ENCODE measurements around the gene LCLAT1. TPM values are rescaled to one million over a fixed set of nuclear protein-coding genes. Genes with fewer than 3 reads are reported as not detected.
A peak's percentile ranks its signal among the peaks of the same experiment; 100 is the strongest.

Gene LCLAT1
- total RNA-seq, 2 donors from 2014 or later = 14.8 to 43.9 TPM

DNA sequence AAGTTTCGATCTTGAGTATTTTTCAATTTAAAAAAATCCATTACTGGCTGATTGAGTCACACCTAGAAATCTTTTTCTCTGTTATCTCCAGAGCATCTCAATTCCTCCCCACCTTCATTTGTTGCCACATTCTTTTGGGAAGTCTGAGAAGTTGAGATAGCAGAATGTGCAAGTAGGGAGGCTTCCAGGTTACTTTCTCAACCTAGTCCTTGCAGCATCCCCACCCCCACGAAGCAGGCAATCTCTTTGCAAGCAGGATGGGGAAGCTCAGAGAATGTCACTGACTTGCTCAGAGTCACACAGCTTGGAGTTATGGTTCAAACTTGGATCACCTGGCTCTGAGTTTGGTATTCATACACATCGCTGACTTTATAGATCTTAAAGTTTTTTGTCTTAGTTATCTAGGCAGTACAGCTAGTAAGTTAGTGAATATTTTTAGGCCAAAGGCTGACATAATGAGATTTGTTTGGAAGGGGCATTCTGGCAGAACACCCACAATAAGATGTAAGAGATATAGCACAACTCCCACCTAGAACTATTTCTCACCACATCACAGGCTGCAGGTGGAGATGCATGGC lies 25.9 kb upstream of the LCLAT1 start:
- Histone ChIP-seq H3K9me3 (no peaks in the 10 kb centered on the region), H3K4me3 (peak overlapping the region; percentile 37), H3K27me3 (replicated peaks; ENCODE audit: insufficient read depth) (no peaks in the 10 kb centered on the region), H3K36me3 (no peaks in the 10 kb centered on the region), H3K4me1 (ENCODE audit: control insufficient read depth in 1 of 2, low read depth in 2 of 2) (peaks cover 19 to 56% of the 10 kb centered on the region in 2 donors), H3K27ac (peak overlapping the region; percentile 66 to 81)
- TF ChIP-seq, protein P1, sequence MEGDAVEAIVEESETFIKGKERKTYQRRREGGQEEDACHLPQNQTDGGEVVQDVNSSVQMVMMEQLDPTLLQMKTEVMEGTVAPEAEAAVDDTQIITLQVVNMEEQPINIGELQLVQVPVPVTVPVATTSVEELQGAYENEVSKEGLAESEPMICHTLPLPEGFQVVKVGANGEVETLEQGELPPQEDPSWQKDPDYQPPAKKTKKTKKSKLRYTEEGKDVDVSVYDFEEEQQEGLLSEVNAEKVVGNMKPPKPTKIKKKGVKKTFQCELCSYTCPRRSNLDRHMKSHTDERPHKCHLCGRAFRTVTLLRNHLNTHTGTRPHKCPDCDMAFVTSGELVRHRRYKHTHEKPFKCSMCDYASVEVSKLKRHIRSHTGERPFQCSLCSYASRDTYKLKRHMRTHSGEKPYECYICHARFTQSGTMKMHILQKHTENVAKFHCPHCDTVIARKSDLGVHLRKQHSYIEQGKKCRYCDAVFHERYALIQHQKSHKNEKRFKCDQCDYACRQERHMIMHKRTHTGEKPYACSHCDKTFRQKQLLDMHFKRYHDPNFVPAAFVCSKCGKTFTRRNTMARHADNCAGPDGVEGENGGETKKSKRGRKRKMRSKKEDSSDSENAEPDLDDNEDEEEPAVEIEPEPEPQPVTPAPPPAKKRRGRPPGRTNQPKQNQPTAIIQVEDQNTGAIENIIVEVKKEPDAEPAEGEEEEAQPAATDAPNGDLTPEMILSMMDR (IDR thresholded peaks at IDR 0.05) = no peak
- no peak for DNase-seq (ENCODE audit: low spot score)
- no peak for ATAC-seq (ENCODE audit: insufficient number of reproducible peaks, low FRiP score, low read depth)

DNA sequence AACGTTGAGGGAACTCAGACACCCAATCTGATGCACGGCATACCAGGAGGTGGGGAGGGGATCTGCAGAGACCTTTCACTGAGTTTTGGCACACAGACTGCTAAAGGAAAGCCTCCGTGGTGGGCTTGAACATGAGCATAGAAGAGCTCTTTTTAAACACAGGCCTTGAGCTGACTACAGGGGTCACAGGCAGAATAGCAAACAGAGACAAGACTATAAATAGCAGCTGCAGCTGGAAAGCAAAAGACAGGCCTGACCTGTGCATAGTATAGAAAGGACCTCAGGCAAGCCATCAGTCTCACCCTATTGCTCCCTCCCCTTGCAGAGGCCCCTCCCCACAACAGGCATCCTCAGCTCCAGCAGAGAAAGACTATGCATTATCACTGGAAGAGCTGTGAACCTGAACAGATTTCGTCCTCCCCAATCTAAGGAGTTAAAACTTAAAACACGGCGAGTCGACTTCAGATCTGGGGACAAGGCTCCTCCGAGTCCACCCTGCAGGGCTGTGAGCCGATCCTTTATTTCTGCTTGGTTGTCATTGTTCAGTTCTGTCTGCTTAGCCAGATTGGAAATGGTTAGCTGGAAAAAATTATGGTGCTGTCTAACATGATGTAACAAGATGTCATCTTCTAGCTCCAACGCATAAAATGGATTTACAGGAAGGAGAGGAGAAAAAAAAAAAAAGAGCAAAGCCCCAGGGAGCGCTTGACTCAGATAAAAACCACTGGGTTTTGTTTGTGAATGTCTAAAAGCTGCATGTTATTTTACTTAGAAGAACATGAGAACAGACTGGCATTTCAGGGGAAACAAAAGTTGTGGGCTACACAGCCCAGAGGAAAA lies 25.2 kb upstream of the LCLAT1 start:
- TF ChIP-seq, protein P1 (IDR thresholded peaks at IDR 0.05) = no peak
- H3K9me3 ChIP-seq = no peaks in the 10 kb centered on the region
- H3K4me1 ChIP-seq (ENCODE audit: control insufficient read depth in 1 of 2, low read depth in 2 of 2) = peaks cover 19 to 56% of the 10 kb centered on the region in 2 donors
- no peak for DNase-seq (ENCODE audit: low spot score)
- H3K4me3 ChIP-seq = peak overlapping the region; percentile 37
- no peaks in the 10 kb centered on the region for H3K27me3 ChIP-seq (replicated peaks; ENCODE audit: insufficient read depth)
- no peaks in the 10 kb centered on the region for H3K36me3 ChIP-seq
- peak; percentile 31 for ATAC-seq (ENCODE audit: insufficient number of reproducible peaks, low FRiP score, low read depth)
- H3K27ac ChIP-seq = peak overlapping the region; percentile 66 to 81

DNA sequence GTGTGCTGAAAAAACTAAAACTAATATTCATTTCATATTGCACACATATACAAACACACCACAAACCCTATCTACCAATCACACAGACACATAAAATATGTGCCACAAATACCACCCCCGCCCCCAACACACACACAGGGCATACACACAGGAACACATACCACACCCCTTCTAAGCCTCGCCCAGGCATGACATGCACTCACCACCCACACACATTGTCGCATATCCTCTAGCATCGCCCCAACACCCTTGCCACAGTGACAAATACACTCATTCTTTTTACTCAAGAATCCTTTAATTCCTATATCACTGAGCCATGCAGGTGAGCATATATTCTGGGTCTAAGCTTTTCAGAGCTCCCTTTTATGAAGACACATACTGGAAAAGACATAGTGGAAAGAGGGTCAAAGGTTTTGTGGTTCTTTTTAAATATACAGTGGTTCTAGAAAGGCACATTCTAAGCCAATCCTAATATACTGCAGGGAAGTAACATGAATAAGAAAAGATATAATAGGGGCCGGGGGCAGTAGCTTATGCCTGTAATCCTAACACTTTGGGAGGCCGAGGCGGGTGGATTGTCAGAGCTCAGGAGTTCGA lies 24.5 kb upstream of the LCLAT1 start:
- H3K9me3 ChIP-seq = no peaks in the 10 kb centered on the region
- peak overlapping the region; percentile 37 for H3K4me3 ChIP-seq
- no peaks in the 10 kb centered on the region for H3K27me3 ChIP-seq (replicated peaks; ENCODE audit: insufficient read depth)
- H3K4me1 ChIP-seq (ENCODE audit: control insufficient read depth in 1 of 2, low read depth in 2 of 2) = peaks cover 19 to 49% of the 10 kb centered on the region in 2 donors
- peak overlapping the region; percentile 66 to 81 for H3K27ac ChIP-seq
- ATAC-seq (ENCODE audit: insufficient number of reproducible peaks, low FRiP score, low read depth) = peak; percentile 47
- TF ChIP-seq, protein P1 (IDR thresholded peaks at IDR 0.05) = no peak
- H3K36me3 ChIP-seq = no peaks in the 10 kb centered on the region
- peak; percentile 45 for DNase-seq (ENCODE audit: low spot score)

DNA sequence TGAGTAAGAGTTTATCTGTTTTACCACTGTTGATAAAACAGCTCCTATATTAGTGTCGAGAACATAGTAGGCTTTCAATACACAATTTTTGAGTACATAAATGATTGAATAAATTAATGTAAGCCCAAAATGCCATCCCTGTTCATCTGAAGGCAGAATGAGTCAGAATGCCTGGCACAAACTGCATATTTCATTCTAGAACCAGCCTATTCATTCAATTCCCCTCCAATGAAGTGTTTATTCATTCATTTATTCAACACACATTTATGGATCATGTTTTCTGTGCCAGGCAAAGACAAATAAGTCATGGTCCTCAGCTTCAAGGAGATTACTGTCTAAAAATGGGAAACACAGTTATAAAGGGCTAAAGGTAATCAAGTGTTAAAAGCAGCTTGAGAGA lies 22.8 kb upstream of the LCLAT1 start:
- ATAC-seq (ENCODE audit: insufficient number of reproducible peaks, low FRiP score, low read depth) (no peak), DNase-seq (ENCODE audit: low spot score) (no peak)
- no peaks in the 10 kb centered on the region for H3K27me3 ChIP-seq (replicated peaks; ENCODE audit: insufficient read depth)
- TF ChIP-seq, protein P1 (IDR thresholded peaks at IDR 0.05) = no peak
- H3K9me3 ChIP-seq = no peaks in the 10 kb centered on the region
- H3K4me1 ChIP-seq (ENCODE audit: control insufficient read depth in 1 of 2, low read depth in 2 of 2) = peaks cover 19 to 49% of the 10 kb centered on the region in 2 donors
- H3K27ac ChIP-seq = no peak overlapping the region
- H3K36me3 ChIP-seq = no peaks in the 10 kb centered on the region
- no peak overlapping the region for H3K4me3 ChIP-seq

DNA sequence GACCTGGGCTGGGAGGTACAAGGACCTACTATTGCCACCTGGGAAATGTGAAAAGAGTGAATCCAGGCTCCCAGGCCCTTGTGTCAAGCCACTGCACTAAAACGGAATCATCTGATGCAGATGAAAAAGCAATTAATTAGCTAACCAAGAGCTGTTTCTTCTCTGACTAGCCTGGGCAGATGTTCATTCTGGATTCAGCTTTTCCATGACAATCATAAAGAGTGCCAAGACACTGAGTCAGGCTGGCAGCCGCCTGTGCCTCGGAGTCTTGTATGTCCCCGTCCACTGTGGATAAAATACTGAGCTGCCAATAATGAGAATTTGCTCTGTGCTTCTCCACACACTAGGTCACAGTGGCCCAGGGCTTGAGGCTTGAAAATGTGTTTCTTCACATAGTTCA lies 21.7 kb upstream of the LCLAT1 start:
- Histone ChIP-seq H3K27me3 (replicated peaks; ENCODE audit: insufficient read depth) (no peaks in the 10 kb centered on the region), H3K36me3 (no peaks in the 10 kb centered on the region), H3K4me3 (no peak overlapping the region), H3K4me1 (ENCODE audit: control insufficient read depth in 1 of 2, low read depth in 2 of 2) (peaks cover 19 to 49% of the 10 kb centered on the region in 2 donors), H3K9me3 (no peaks in the 10 kb centered on the region), H3K27ac (peak overlapping the region in 1 of 2 donors; percentile 56)
- ATAC-seq (ENCODE audit: insufficient number of reproducible peaks, low FRiP score, low read depth) (no peak), DNase-seq (ENCODE audit: low spot score) (no peak)
- TF ChIP-seq, protein P1 (IDR thresholded peaks at IDR 0.05) = no peak
